Large intestine (tissue), 12 donors: Measurements from ENCODE around the gene SOCS4. TPM values are rescaled to one million over a fixed set of nuclear protein-coding genes. Genes with fewer than 3 reads are reported as not detected.
A peak's percentile ranks its signal among the peaks of the same experiment; 100 is the strongest.
"Not testable (repeated sequence)": the region's sequence is repeated elsewhere in the genome, so short reads cannot be mapped to it uniquely, and the experiment has no call there.

Experiments used
- DNase-seq, 2 donors: peaks; one replicate each; pipeline versions ENCODE4 v3.0.0 to v3.0.0-alpha.2; 2013
- H3K27ac ChIP-seq: one replicate; pipeline ENCODE4 v1.5.1; 2013; ENCODE audit warnings: low read length
- H3K27me3 ChIP-seq: 2 replicates; pipeline ENCODE4 v1.6.1; 2013; ENCODE audit warnings: low read length; ENCODE audit not compliant: control insufficient read depth, insufficient read depth
- H3K36me3 ChIP-seq: 2 replicates; pipeline ENCODE4 v1.6.1; 2013; ENCODE audit warnings: low read length; ENCODE audit not compliant: control insufficient read depth, insufficient read depth
- H3K4me1 ChIP-seq: one replicate; pipeline ENCODE4 v1.6.1; 2013; ENCODE audit warnings: low read length; ENCODE audit not compliant: control insufficient read depth, insufficient read depth
- H3K4me3 ChIP-seq: one replicate; pipeline ENCODE4 v1.5.1; 2013; ENCODE audit warnings: low read length
- H3K9me3 ChIP-seq: one replicate; pipeline ENCODE4 v1.6.1; 2013; ENCODE audit warnings: mild to moderate bottlenecking, low read depth, low read length, moderate library complexity; ENCODE audit not compliant: control insufficient read depth
- WGBS: methylation state at CpG from one replicate; pipeline ENCODE4 v1.1.5; 2013; ENCODE audit warnings: low lambda C conversion rate; ENCODE audit not compliant: insufficient coverage; 5-methylcytosine and 5-hydroxymethylcytosine counted together
- long read RNA-seq, 11 donors: transcript quantifications; one replicate each; lab custom pipeline, GENCODE V29; 2026
- polyA plus RNA-seq: library from polyadenylated mRNA; unstranded; fragments of 120-200 nt; gene quantifications from one replicate; pipeline ENCODE4 v1.2.1, GENCODE V29; 2013

The SOCS4 gene, protein sequence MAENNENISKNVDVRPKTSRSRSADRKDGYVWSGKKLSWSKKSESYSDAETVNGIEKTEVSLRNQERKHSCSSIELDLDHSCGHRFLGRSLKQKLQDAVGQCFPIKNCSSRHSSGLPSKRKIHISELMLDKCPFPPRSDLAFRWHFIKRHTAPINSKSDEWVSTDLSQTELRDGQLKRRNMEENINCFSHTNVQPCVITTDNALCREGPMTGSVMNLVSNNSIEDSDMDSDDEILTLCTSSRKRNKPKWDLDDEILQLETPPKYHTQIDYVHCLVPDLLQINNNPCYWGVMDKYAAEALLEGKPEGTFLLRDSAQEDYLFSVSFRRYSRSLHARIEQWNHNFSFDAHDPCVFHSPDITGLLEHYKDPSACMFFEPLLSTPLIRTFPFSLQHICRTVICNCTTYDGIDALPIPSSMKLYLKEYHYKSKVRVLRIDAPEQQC
- 12.0 TPM for polyA plus RNA-seq
- long read RNA-seq, donor 1 = 0 reads
- long read RNA-seq, donor 2, full-length matches to known transcripts = 3 of 3 reads
- long read RNA-seq, donor 2, partial matches to known transcripts = 0 of 3 reads
- long read RNA-seq, donor 2, other reads (novel, unspliced or antisense) = 0 of 3 reads
- long read RNA-seq, donor 3 = 0 reads
- long read RNA-seq, donor 4 = 0 reads
- long read RNA-seq, donor 5, full-length matches to known transcripts = 3 of 3 reads
- long read RNA-seq, donor 5, partial matches to known transcripts = 0 of 3 reads
- long read RNA-seq, donor 5, other reads (novel, unspliced or antisense) = 0 of 3 reads
- long read RNA-seq, donor 6, full-length matches to known transcripts = 3 of 61 reads
- long read RNA-seq, donor 6, partial matches to known transcripts = 58 of 61 reads
- long read RNA-seq, donor 6, other reads (novel, unspliced or antisense) = 0 of 61 reads
- long read RNA-seq, donor 7, full-length matches to known transcripts = 1 of 1 reads
- long read RNA-seq, donor 7, partial matches to known transcripts = 0 of 1 reads
- long read RNA-seq, donor 7, other reads (novel, unspliced or antisense) = 0 of 1 reads
- long read RNA-seq, donor 8, full-length matches to known transcripts = 17 of 17 reads
- long read RNA-seq, donor 8, partial matches to known transcripts = 0 of 17 reads
- long read RNA-seq, donor 8, other reads (novel, unspliced or antisense) = 0 of 17 reads
- long read RNA-seq, donor 9, full-length matches to known transcripts = 3 of 3 reads
- long read RNA-seq, donor 9, partial matches to known transcripts = 0 of 3 reads
- long read RNA-seq, donor 9, other reads (novel, unspliced or antisense) = 0 of 3 reads
- long read RNA-seq, donor 10, full-length matches to known transcripts = 4 of 4 reads
- long read RNA-seq, donor 10, partial matches to known transcripts = 0 of 4 reads
- long read RNA-seq, donor 10, other reads (novel, unspliced or antisense) = 0 of 4 reads
- long read RNA-seq, donor 11, full-length matches to known transcripts = 4 of 4 reads
- long read RNA-seq, donor 11, partial matches to known transcripts = 0 of 4 reads
- long read RNA-seq, donor 11, other reads (novel, unspliced or antisense) = 0 of 4 reads

- H3K4me3 ChIP-seq = peak within 1 kb of the TSS; percentile 95
- no peaks in the 10 kb centered on the region for H3K27me3 ChIP-seq
- H3K36me3 ChIP-seq = no peaks in the 10 kb centered on the region
- DNase-seq = peak; percentile 96 to 97
- no CpG with 5 or more reads among the region's 56 CpGs for WGBS
- H3K27ac ChIP-seq = peak within 1 kb of the TSS; percentile 88
- H3K4me1 ChIP-seq = peaks cover 4% of the 10 kb centered on the region
- no peaks in the 10 kb centered on the region for H3K9me3 ChIP-seq
Measured at GRCh38 chr14:55026793-55027561, at the start of gene SOCS4, which contains the start of gene WDHD1. TSS of gene SOCS4 (plus strand) at chr14:55027236. CDS start at chr14:55043042, 15,806 bp downstream. TSS of gene WDHD1 (minus strand) at chr14:55027099. CDS start at chr14:55026787, 312 bp downstream.

- 100% methylated on average over 1 of the region's 3 CpGs for WGBS
Measured at GRCh38 chr14:54979039-54979438, 48.0 kb upstream of the SOCS4 start.

DNA sequence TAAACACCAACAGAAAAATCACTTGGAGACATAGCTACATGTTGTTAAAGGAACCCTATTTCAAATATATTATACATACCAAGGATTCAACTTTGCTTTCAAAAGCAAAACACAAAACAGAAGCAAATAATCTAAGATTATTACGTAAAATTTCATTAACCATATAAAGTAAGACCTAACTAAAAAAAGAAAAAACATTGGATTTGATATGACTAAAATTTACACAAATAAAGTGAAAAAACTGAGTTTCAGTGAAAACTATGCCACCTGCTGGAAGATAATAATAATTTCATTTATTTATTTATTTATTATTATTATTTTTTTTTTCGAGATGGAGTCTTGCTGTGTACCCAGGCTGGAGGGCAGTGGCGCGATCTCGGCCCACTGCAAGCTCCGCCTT lies 45.3 kb upstream of the SOCS4 start:
- WGBS = 100% methylated on average over 1 of the region's 6 CpGs
- H3K27me3 ChIP-seq = no peaks in the 10 kb centered on the region
- no peaks in the 10 kb centered on the region for H3K9me3 ChIP-seq
- H3K4me1 ChIP-seq = no peaks in the 10 kb centered on the region
- H3K27ac ChIP-seq = no peak overlapping the region
- H3K36me3 ChIP-seq = no peaks in the 10 kb centered on the region
- no peak for DNase-seq
- no peak overlapping the region for H3K4me3 ChIP-seq

More at GRCh38 chr14:54979039-54979438, 48.0 kb upstream of the SOCS4 start:
- H3K27me3 ChIP-seq = no peaks in the 10 kb centered on the region
- H3K4me3 ChIP-seq = no peak overlapping the region
- H3K4me1 ChIP-seq = no peaks in the 10 kb centered on the region
- no peaks in the 10 kb centered on the region for H3K36me3 ChIP-seq
- H3K27ac ChIP-seq = no peak overlapping the region
- no peaks in the 10 kb centered on the region for H3K9me3 ChIP-seq
- DNase-seq = no peak

DNA sequence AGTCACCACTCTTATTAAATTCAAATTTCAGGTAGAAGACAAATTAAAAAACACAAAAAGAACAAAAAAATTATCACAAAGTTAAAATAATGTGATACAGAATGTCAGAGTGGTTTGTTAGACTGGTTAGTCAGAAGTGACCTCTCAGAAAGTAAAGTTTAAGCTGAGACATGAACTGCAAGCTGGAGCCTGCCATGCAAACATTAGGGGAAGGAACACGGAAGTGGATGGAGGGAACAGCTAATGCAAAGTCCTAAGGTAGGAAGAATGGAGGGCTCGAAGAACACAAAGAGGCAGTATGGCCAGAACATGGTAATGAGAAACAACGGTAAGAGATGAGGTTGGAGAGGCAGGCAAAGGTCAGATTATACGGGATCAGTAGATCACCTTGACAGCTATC lies 41.9 kb upstream of the SOCS4 start:
- Histone ChIP-seq H3K4me1 (no peaks in the 10 kb centered on the region), H3K4me3 (no peak overlapping the region), H3K9me3 (no peaks in the 10 kb centered on the region), H3K36me3 (peaks cover 2% of the 10 kb centered on the region), H3K27ac (no peak overlapping the region), H3K27me3 (no peaks in the 10 kb centered on the region)
- 96% methylated on average over 3 of the region's 4 CpGs for WGBS
- no peak for DNase-seq

GRCh38 chr14:55000381-55000780 lies 26.7 kb upstream of the SOCS4 start:
- no peaks in the 10 kb centered on the region for H3K4me1 ChIP-seq
- no peak overlapping the region for H3K27ac ChIP-seq
- no peak for DNase-seq
- no peaks in the 10 kb centered on the region for H3K27me3 ChIP-seq
- H3K4me3 ChIP-seq = no peak overlapping the region
- H3K36me3 ChIP-seq = no peaks in the 10 kb centered on the region
- no peaks in the 10 kb centered on the region for H3K9me3 ChIP-seq
- 100% methylated on average over 1 of the region's 3 CpGs for whole genome bisulfite sequencing

GRCh38 chr14:55005071-55005470 lies 22.0 kb upstream of the SOCS4 start:
- DNase-seq = no peak
- Histone ChIP-seq H3K27me3 (no peaks in the 10 kb centered on the region), H3K4me1 (no peaks in the 10 kb centered on the region), H3K36me3 (no peaks in the 10 kb centered on the region), H3K9me3 (no peaks in the 10 kb centered on the region), H3K4me3 (no peak overlapping the region), H3K27ac (no peak overlapping the region)
- WGBS = no CpG with 5 or more reads among the region's 4 CpGs

GRCh38 chr14:55015006-55015405 lies 12.0 kb upstream of the SOCS4 start:
- DNase-seq = no peak
- Histone ChIP-seq H3K27ac (no peak overlapping the region), H3K36me3 (no peaks in the 10 kb centered on the region), H3K4me1 (no peaks in the 10 kb centered on the region), H3K27me3 (no peaks in the 10 kb centered on the region), H3K9me3 (no peaks in the 10 kb centered on the region), H3K4me3 (no peak overlapping the region)
- WGBS = no CpG with 5 or more reads among the region's 2 CpGs

DNA sequence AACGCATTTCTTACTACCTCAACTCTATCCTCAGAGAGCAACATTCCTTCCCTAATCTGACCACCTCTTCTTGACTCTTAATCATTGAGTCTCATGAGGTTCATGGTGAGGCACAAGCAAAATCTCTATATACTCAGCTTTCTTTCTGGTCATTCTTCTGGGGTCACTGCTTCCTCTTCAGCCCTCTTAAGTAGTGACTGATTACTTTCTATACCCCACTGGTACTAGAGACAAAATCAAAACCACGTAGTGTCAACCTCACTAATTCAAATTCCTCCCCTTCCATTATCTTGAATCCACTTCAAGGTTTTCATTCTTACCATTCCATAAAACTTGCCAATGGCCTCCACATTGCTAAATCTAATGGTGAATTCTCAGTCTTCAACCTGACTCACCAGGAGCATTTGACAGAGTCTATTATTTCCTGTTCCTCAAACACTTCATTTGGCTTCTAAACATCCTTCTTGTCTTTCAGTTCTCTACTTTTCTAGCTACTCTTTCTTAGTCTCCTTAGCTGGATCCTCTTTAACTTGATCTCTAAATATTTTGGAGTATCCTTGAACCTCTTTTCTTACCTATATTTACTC lies 7.0 kb upstream of the SOCS4 start:
- WGBS = 100% methylated on average over 1 of the region's 2 CpGs
- H3K36me3 ChIP-seq = no peaks in the 10 kb centered on the region

DNA sequence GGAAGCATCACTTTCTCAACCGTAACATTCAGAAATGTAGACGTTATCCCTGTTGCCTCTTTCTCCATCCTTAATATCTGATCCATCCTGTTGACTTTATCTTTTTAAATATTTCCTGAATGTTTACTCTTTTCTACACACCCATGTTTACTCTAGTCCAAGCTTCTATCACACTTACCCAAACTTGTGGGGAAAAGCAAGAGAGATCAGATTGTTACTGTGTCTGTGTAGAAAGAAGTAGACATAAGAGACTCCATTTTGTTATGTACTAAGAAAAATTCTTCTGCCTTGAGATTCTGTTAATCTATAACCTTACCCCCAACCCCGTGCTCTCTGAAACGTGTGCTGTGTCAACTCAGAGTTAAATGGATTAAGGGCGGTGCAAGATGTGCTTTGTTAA lies 2.7 kb upstream of the SOCS4 start:
- H3K4me3 ChIP-seq, H3K36me3 ChIP-seq, H3K9me3 ChIP-seq, H3K27ac ChIP-seq, DNase-seq, H3K4me1 ChIP-seq, H3K27me3 ChIP-seq: not testable (repeated sequence)
- WGBS = no CpG with 5 or more reads among the region's 5 CpGs

More for the DNA sequence above, 7.0 kb upstream of the SOCS4 start:
- H3K4me3 ChIP-seq = no peak overlapping the region
- H3K4me1 ChIP-seq = no peaks in the 10 kb centered on the region
- DNase-seq = no peak
- no peak overlapping the region for H3K27ac ChIP-seq
- no peaks in the 10 kb centered on the region for H3K9me3 ChIP-seq
- no peaks in the 10 kb centered on the region for H3K27me3 ChIP-seq
